GM12891 (cell line): ENCODE results near the gene JOSD1.
A peak's percentile ranks its signal among the peaks of the same experiment; 100 is the strongest.

Source experiments
- POLR2A ChIP-seq: IDR thresholded peaks from 2 replicates; pipeline ENCODE4 v1.6.1; 2011; ENCODE audit warnings: low read depth, low read length, control low read depth
- POLR2AphosphoS5 ChIP-seq: IDR thresholded peaks from 2 replicates; pipeline ENCODE4 v1.6.1; 2011; ENCODE audit warnings: low read depth, low read length, control low read depth
- POU2F2 ChIP-seq: IDR thresholded peaks from 2 replicates; pipeline ENCODE4 v1.6.1; 2011; ENCODE audit warnings: low read depth, mild to moderate bottlenecking, control low read depth, low read length, moderate library complexity
- SPI1 ChIP-seq: IDR thresholded peaks from 2 replicates; pipeline ENCODE4 v1.6.1; 2011; ENCODE audit warnings: low read depth, low read length, control low read depth
- TAF1 ChIP-seq: IDR thresholded peaks from 2 replicates; pipeline ENCODE4 v1.6.1; 2011; ENCODE audit warnings: low read depth, low read length, control low read depth

GRCh38 chr22:38738475-38739070, 37.8 kb upstream of the JOSD1 start:
- TF ChIP-seq TAF1 (no peak), POLR2A (no peak), POLR2AphosphoS5 (peak; percentile 14; the same call in 1 of the 2 replicates), SPI1 (no peak), POU2F2 (no peak)
